K562 (cell line): ENCODE measurements around the gene TECPR2. TPM values are rescaled to one million over a fixed set of nuclear protein-coding genes. Genes with fewer than 3 reads are reported as not detected.

Experiments used
- CSDE1 ChIP-seq, 2 experiments: fragments of 450-650 bp; IDR thresholded peaks; 2 replicates each; pipeline ENCODE4 v1.6.1; 2016; ENCODE audit warnings: mild to moderate bottlenecking in 1 of 2
- CUX1 ChIP-seq: fragments of 200-800 bp; sonication (Bioruptor generic); IDR thresholded peaks from 2 replicates; pipeline ENCODE4 v1.6.1; 2016; ENCODE audit warnings: missing genetic modification characterization, missing compliant biosample characterization
- E2F6 ChIP-seq, 2 experiments: IDR thresholded peaks; 2 replicates each; pipeline ENCODE4 v1.6.1; 2011; ENCODE audit warnings: borderline replicate concordance in 1 of 2, control low read depth in 1 of 2, low read depth in 1 of 2, low read length in 1 of 2, mild to moderate bottlenecking in 1 of 2, mixed read lengths in 1 of 2, moderate library complexity in 1 of 2; ENCODE audit not compliant: insufficient read depth in 1 of 2, insufficient read length in 1 of 2, poor library complexity in 1 of 2, severe bottlenecking in 1 of 2; ENCODE audit errors: extremely low read depth in 1 of 2
- GATAD2B ChIP-seq: fragments of 450-650 bp; IDR thresholded peaks from 2 replicates; pipeline ENCODE4 v1.6.1; 2017; ENCODE audit warnings: mild to moderate bottlenecking, borderline replicate concordance
- KLF13 ChIP-seq: fragments of 450-650 bp; IDR thresholded peaks from 2 replicates; pipeline ENCODE4 v1.6.1; 2016; ENCODE audit warnings: missing genetic modification characterization, low read depth, mild to moderate bottlenecking, missing compliant biosample characterization, moderate library complexity, borderline replicate concordance
- NONO ChIP-seq, 2 experiments: fragments of 200-400 bp in 1 of 2; fragments of 450-650 bp in 1 of 2; formaldehyde crosslinking in 1 of 2; IDR thresholded peaks; 2 replicates each; pipeline ENCODE4 v1.6.1; 2017; ENCODE audit warnings: low read depth in 2 of 2, mild to moderate bottlenecking in 2 of 2, moderate library complexity in 2 of 2, low read length in 1 of 2
- RBM22 ChIP-seq: fragments of 200-400 bp; formaldehyde crosslinking; IDR thresholded peaks from 2 replicates; pipeline ENCODE4 v1.6.1; 2018; ENCODE audit warnings: low read length, low read depth; ENCODE audit not compliant: poor library complexity, severe bottlenecking
- SIX5 ChIP-seq, 2 experiments: IDR thresholded peaks; 2 replicates each; pipeline ENCODE4 v1.6.1; 2011; ENCODE audit warnings: low read length in 2 of 2, borderline replicate concordance in 1 of 2, low read depth in 1 of 2, mild to moderate bottlenecking in 1 of 2, moderate library complexity in 1 of 2; ENCODE audit not compliant: insufficient read depth in 1 of 2
- SP1 ChIP-seq: sonication (generic); formaldehyde crosslinking; IDR thresholded peaks from 2 replicates; pipeline ENCODE4 v1.8.1; 2022; ENCODE audit warnings: mild to moderate bottlenecking, missing genetic modification reagents
- STAG1 ChIP-seq: sonication (generic); formaldehyde crosslinking; IDR thresholded peaks from 2 replicates; pipeline ENCODE4 v1.5.0; 2020; ENCODE audit warnings: missing genetic modification reagents, borderline replicate concordance
- TFAP4 ChIP-seq: sonication (generic); formaldehyde crosslinking; IDR thresholded peaks from 2 replicates; pipeline ENCODE4 v1.8.0; 2022; ENCODE audit warnings: missing genetic modification reagents, mild to moderate bottlenecking, moderate library complexity, borderline replicate concordance
- ZC3H8 ChIP-seq: fragments of 450-650 bp; IDR thresholded peaks from 2 replicates; pipeline ENCODE4 v1.6.1; 2017
- ZNF274 ChIP-seq: IDR thresholded peaks from 2 replicates; pipeline ENCODE4 v1.6.1; 2011; ENCODE audit warnings: low read depth, mild to moderate bottlenecking, low read length, moderate library complexity, borderline replicate concordance
- ZNF431 ChIP-seq: sonication (generic); formaldehyde crosslinking; IDR thresholded peaks from 2 replicates; pipeline ENCODE4 v1.8.0; 2022; ENCODE audit warnings: mild to moderate bottlenecking, missing genetic modification reagents
- polyA plus RNA-seq, 8 experiments: library from polyadenylated mRNA; depleted of rRNA in 4 of 8; stranded (reverse) in 5 of 8; unstranded in 3 of 8; fragments of >200 nt; fragmentation: Nextera tagmentation in 2 of 8; fragmentation: Illumina TruSeq in 1 of 8; extraction: Ambion mirVana in 2 of 8; extraction: Trizol in 1 of 8; gene quantifications; 2 replicates each; pipeline versions ENCODE4 v1.2.1 to v1.2.3, GENCODE V29; 2011 to 2014; ENCODE audit warnings: inconsistent platforms in 1 of 8, missing spikeins in 1 of 8
- total RNA-seq, 7 experiments: library from RNA; depleted of rRNA in 6 of 7; stranded (reverse); fragments of >200 nt in 6 of 7; fragmentation: Illumina TruSeq in 2 of 7; extraction: Trizol in 2 of 7; gene quantifications; 2 replicates each; pipeline versions ENCODE4 v1.2.1 to v1.2.3, GENCODE V29; 2011 to 2021; ENCODE audit warnings: low replicate concordance in 1 of 7
- TF ChIP-seq, protein P1 (sequence below): sonication (generic); formaldehyde crosslinking; IDR thresholded peaks from 2 replicates; pipeline ENCODE4 v1.8.1; 2022; ENCODE audit warnings: missing genetic modification reagents

Gene TECPR2
- total and polyA plus RNA-seq, 9 of the 15 experiments (the other 6 are each of a cell fraction or from before 2014, with no cell fraction given) = 0.04 to 3.0 (median 0.83) TPM

DNA sequence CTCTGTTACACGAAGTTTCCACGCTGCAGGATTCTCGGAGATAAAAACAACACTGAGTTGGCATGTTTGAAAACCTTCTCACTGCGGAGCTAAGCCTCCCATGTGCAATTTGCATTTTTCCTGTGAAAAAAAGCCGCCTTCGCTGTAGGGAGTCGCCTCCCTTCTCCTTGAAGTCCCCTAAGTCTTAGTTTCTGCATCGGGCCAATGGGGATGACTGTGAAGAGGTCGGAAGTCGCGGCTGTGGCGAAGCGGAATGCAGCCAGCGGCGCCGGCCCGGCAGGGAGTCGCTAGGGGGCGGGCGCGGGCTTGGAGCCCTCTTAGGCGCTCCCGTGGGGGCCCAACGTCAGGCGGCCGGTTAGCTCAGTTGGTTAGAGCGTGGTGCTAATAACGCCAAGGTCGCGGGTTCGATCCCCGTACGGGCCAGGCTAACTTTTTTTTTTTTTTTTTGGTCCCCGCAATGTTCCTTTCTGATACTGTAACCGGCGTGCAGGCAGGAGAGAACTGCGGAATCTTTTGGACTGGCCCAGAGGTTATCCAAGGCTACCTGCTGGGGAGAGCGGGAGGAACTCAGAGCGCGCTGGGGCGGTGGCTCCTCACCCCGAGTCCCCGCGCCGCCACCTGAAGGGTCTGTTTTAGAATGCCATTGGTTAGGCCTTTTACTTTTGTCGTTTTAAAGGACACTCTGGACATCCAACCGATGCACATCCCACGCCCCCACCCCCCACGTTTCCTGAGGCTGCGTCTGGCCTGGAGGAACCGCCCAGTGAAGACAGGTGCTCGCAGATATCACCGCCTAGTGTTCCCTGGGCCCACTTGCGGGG, 45.8 kb upstream of the TECPR2 start (continued):
- TF ChIP-seq TFAP4 (CRISPR knock-in tag) (peak; percentile 70), ZNF274 (peak; percentile 66; the same call in 1 of the 2 replicates), ZNF431 (CRISPR knock-in tag) (0 out of 2 replicates have a peak, but pooled peaks have one; percentile 52), GATAD2B (0 out of 2 replicates have a peak, but pooled peaks have one; percentile 14), STAG1 (CRISPR knock-in tag) (no peak), CUX1 (0 out of 2 replicates have a peak, but pooled peaks have one; percentile 48), ZC3H8 (no peak), CSDE1 (IDR thresholded peaks at IDR 0.05) (0 out of 4 replicates have a peak, but pooled peaks of 1 of the 2 experiments have one; percentile 42), NONO (IDR thresholded peaks at IDR 0.05; ENCODE audit: low read depth in 2 of 2, low read length in 1 of 2) (0 out of 4 replicates have a peak, but pooled peaks of 1 of the 2 experiments have one; percentile 53), SP1 (CRISPR knock-in tag) (peak; percentile 80; the same call in 1 of the 2 replicates), E2F6 (IDR thresholded peaks at IDR 0.05; ENCODE audit: borderline replicate concordance in 1 of 2, extremely low read depth in 1 of 2, insufficient read depth in 1 of 2, insufficient read length in 1 of 2, low read depth in 1 of 2, low read length in 1 of 2, poor library complexity in 1 of 2, severe bottlenecking in 1 of 2) (peak in 1 of 2 experiments; percentile 33), KLF13 (tag) (peak; percentile 69; the same call in 1 of the 2 replicates), RBM22 (peak; percentile 97), SIX5 (IDR thresholded peaks at IDR 0.05; ENCODE audit: borderline replicate concordance in 1 of 2, insufficient read depth in 1 of 2, low read depth in 1 of 2, low read length in 2 of 2) (no peak)
- TF ChIP-seq, protein P1, sequence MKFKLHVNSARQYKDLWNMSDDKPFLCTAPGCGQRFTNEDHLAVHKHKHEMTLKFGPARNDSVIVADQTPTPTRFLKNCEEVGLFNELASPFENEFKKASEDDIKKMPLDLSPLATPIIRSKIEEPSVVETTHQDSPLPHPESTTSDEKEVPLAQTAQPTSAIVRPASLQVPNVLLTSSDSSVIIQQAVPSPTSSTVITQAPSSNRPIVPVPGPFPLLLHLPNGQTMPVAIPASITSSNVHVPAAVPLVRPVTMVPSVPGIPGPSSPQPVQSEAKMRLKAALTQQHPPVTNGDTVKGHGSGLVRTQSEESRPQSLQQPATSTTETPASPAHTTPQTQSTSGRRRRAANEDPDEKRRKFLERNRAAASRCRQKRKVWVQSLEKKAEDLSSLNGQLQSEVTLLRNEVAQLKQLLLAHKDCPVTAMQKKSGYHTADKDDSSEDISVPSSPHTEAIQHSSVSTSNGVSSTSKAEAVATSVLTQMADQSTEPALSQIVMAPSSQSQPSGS = no peak
